Choroid plexus epithelial cell (primary cell): ENCODE results near the gene GOLT1A.

Source experiments
- DNase-seq: peaks from one replicate; pipeline ENCODE4 v3.0.0-alpha.2; 2010; ENCODE audit warnings: low read depth
- H3K4me3 ChIP-seq: 2 replicates; pipeline ENCODE4 v1.5.1; 2011; ENCODE audit warnings: low read depth, mild to moderate bottlenecking, control low read depth, low read length, moderate library complexity
- TF ChIP-seq, protein P1 (sequence below): conservative IDR thresholded peaks from 2 replicates; pipeline ENCODE4 v1.5.1; 2011; ENCODE audit warnings: low read depth, mild to moderate bottlenecking, control low read depth, inconsistent platforms, low read length, moderate library complexity

GOLT1A gene

DNA sequence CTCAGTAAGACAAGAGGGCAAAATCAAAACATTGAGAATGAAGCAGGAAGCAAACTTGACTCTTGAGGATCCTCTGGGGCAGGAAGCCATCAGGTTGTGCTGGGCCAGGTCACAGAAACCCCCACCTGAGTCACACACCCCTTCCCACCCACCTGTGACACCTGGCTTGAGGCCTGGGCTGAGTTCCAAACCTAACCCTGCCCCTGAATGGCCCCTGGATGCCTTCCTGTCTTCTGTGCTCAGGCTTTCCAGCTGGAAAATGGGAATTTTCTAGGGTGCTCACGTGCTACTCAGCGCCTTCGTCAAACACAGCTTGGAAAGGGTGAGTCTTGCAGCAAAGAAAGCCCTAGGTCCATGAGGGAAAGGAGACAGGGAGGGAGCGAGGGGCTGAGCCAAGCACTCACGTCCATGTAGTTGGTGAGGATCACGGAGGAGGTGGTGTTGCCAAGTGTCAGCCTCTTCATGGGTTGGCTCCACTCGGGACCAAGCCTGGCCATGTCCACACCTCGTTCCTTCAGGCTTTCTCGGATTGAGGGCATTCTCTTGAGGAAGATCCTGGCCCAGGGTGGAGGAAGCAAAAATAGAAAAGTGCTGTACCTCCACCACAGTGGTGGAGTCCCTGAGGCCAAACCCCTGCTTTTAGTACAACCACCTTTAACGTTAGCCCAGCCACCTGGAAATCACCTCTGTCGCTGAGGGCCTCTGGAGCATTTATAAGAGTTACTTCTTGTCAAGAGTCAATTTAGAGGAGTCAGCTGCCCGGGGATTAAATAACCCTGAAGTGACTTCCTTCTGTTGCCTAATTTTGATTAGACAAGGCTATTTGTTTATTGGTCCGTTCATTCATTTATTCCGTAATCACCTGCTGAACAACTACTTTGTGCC lies 51.9 kb downstream of the GOLT1A start:
- no peak for DNase-seq
- H3K4me3 ChIP-seq = no peak overlapping the region
- TF ChIP-seq, protein P1, sequence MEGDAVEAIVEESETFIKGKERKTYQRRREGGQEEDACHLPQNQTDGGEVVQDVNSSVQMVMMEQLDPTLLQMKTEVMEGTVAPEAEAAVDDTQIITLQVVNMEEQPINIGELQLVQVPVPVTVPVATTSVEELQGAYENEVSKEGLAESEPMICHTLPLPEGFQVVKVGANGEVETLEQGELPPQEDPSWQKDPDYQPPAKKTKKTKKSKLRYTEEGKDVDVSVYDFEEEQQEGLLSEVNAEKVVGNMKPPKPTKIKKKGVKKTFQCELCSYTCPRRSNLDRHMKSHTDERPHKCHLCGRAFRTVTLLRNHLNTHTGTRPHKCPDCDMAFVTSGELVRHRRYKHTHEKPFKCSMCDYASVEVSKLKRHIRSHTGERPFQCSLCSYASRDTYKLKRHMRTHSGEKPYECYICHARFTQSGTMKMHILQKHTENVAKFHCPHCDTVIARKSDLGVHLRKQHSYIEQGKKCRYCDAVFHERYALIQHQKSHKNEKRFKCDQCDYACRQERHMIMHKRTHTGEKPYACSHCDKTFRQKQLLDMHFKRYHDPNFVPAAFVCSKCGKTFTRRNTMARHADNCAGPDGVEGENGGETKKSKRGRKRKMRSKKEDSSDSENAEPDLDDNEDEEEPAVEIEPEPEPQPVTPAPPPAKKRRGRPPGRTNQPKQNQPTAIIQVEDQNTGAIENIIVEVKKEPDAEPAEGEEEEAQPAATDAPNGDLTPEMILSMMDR = no peak

DNA sequence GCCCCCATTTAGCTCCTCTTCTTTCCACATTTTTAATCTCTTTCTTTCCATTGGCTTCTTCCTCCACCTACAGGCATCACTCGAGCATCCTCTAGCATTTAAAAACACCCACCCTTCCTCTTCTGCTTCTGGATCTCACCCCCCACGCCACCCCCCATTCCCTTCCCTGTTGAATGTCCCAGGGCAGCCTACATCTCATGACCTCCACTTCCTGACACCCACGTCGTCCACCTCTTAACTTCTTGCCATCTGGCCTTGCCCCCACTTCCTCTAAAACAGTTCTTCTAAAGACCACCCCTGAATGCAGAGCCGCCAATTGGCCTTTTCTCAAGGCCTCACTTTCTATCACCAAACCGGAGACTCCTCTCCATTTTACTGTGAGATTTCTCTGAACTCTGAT lies 55.8 kb downstream of the GOLT1A start:
- no peak for DNase-seq
- H3K4me3 ChIP-seq = no peak overlapping the region
- TF ChIP-seq, protein P1 = no peak

GRCh38 chr1:204155881-204156280 lies 57.9 kb downstream of the GOLT1A start:
- DNase-seq = no peak
- H3K4me3 ChIP-seq = no peak overlapping the region
- TF ChIP-seq, protein P1 = no peak

GRCh38 chr1:204154568-204155255 lies 59.1 kb downstream of the GOLT1A start:
- DNase-seq = no peak
- H3K4me3 ChIP-seq = no peak overlapping the region
- TF ChIP-seq, protein P1 = no peak

GRCh38 chr1:204153667-204154066 lies 60.1 kb downstream of the GOLT1A start:
- no peak overlapping the region for H3K4me3 ChIP-seq
- TF ChIP-seq, protein P1 = no peak
- no peak for DNase-seq

GRCh38 chr1:204152310-204153044 lies 61.3 kb downstream of the GOLT1A start:
- TF ChIP-seq, protein P1 = no peak
- H3K4me3 ChIP-seq = peak overlapping the region; percentile 67
- DNase-seq = no peak
